ENCODE measurements around the gene NTNG2. TPM values are rescaled to one million over a fixed set of nuclear protein-coding genes. Genes with fewer than 3 reads are reported as not detected.
A peak's percentile ranks its signal among the peaks of the same experiment; 100 is the strongest.

Gene NTNG2
- total and polyA plus RNA-seq, 2 donors (not counting 3 experiments of a cell fraction or from before 2014, with no cell fraction given) = 0.08 to 0.88 TPM

DNA sequence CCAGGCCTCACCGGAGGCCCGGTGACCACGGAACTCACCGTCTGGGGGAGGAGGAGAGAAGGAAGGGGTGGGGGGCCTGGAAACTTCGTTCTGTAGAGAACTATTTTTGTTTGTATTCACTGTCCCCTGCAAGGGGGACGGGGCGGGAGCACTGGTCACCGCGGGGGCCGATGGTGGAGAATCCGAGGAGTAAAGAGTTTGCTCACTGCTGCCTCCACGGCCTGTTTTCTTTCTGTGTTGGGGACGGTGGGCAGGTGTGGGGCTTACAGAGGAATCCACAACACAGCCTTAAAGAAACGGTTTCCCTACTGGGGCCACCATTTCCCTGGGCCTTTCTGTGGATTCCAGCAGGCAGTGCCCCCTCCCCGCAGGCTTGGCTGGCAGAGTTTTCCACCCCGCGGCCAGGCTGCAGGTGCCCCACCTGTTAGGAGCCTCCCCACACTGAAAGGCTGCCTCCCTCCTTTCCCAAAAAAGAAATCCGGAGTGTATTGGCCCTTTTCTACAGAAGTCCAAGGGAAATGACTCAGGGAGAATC lies 80.8 kb downstream of the NTNG2 start:
- Histone ChIP-seq H3K9me3 (replicated peaks; ENCODE audit: control insufficient read depth, insufficient read depth, low read length) (no peaks in the 10 kb centered on the region), H3K4me2 (ENCODE audit: insufficient read depth, low read length) (peak overlapping the region; percentile 72), H3K9ac (replicated peaks; ENCODE audit: extremely low read depth, insufficient read depth, low read length) (no peak overlapping the region), H3K4me1 (ENCODE audit: control insufficient read depth, extremely low read depth, insufficient read depth, low read length) (peaks cover 7% of the 10 kb centered on the region), H3K4me3 (replicated peaks in 1 of 3; ENCODE audit: insufficient read depth in 1 of 3, low read depth in 1 of 3, low read length in 3 of 3) (peak overlapping the region; percentile 54 to 91 (median 63)), H3K27me3 (ENCODE audit: control insufficient read depth in 2 of 2, insufficient read depth in 2 of 2, low read length in 2 of 2) (peaks cover 4 to 5% of the 10 kb centered on the region in 2 experiments), H3K79me2 (ENCODE audit: control insufficient read depth, insufficient read depth, low read length) (no peaks in the 10 kb centered on the region), H2AFZ (ENCODE audit: low read depth, low read length) (peak overlapping the region; percentile 77), H4K20me1 (replicated peaks; ENCODE audit: control insufficient read depth, extremely low read depth, insufficient read depth, low read length) (no peaks in the 10 kb centered on the region), H3K9me1 (replicated peaks; ENCODE audit: control insufficient read depth, extremely low read depth, insufficient read depth, low read length) (no peaks in the 10 kb centered on the region), H3K36me3 (ENCODE audit: control insufficient read depth in 2 of 2, extremely low read depth in 1 of 2, insufficient read depth in 2 of 2, low read length in 2 of 2) (no peaks in the 10 kb centered on the region), H3K27ac (ENCODE audit: insufficient read depth, low read depth, low read length) (no peak overlapping the region)
- DNase-seq (ENCODE audit: low read depth, low spot score) (peak; percentile 10), FAIRE-seq (peak; percentile 72)
- no TSS peak for BruUV-seq (replicated peaks)
- dilution Hi-C loops (cut with MboI; ENCODE audit: extremely low pct_ligation_motif_present, low sequenced_read_pairs) (no loop called here), intact Hi-C loops (cut with micrococcal nuclease) (no loop called here)
- ChIA-PET CTCF (no interaction called here), POLR2A (no interaction called here)
- TF ChIP-seq MAX (IDR thresholded peaks at IDR 0.05; ENCODE audit: insufficient read depth, insufficient read length) (no peak), FOS (IDR thresholded peaks at IDR 0.05; ENCODE audit: borderline replicate concordance, insufficient read depth, low read length) (no peak), JUN (IDR thresholded peaks at IDR 0.05; ENCODE audit: borderline replicate concordance, insufficient read depth, insufficient read length, low read depth) (no peak), POLR2AphosphoS5 (IDR thresholded peaks at IDR 0.05; ENCODE audit: insufficient read depth, low read depth, low read length) (no peak), GATA2 (IDR thresholded peaks at IDR 0.05; ENCODE audit: insufficient read depth, insufficient read length, low read depth, low read length) (no peak), POLR2A (IDR thresholded peaks at IDR 0.05; ENCODE audit: low read depth, low read length) (no peak), EZH2 (IDR thresholded peaks at IDR 0.05; ENCODE audit: borderline replicate concordance, low read depth, low read length, severe bottlenecking) (no peak), MYC (IDR thresholded peaks at IDR 0.05; ENCODE audit: low read depth, low read length) (no peak)
- TF ChIP-seq, protein P1, sequence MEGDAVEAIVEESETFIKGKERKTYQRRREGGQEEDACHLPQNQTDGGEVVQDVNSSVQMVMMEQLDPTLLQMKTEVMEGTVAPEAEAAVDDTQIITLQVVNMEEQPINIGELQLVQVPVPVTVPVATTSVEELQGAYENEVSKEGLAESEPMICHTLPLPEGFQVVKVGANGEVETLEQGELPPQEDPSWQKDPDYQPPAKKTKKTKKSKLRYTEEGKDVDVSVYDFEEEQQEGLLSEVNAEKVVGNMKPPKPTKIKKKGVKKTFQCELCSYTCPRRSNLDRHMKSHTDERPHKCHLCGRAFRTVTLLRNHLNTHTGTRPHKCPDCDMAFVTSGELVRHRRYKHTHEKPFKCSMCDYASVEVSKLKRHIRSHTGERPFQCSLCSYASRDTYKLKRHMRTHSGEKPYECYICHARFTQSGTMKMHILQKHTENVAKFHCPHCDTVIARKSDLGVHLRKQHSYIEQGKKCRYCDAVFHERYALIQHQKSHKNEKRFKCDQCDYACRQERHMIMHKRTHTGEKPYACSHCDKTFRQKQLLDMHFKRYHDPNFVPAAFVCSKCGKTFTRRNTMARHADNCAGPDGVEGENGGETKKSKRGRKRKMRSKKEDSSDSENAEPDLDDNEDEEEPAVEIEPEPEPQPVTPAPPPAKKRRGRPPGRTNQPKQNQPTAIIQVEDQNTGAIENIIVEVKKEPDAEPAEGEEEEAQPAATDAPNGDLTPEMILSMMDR (IDR thresholded peaks at IDR 0.05; ENCODE audit: extremely low read depth in 1 of 2, insufficient read depth in 1 of 2, low read depth in 1 of 2, low read length in 2 of 2) = no peak
